ENCODE results near the gene PFKP.

Gene PFKP

DNA sequence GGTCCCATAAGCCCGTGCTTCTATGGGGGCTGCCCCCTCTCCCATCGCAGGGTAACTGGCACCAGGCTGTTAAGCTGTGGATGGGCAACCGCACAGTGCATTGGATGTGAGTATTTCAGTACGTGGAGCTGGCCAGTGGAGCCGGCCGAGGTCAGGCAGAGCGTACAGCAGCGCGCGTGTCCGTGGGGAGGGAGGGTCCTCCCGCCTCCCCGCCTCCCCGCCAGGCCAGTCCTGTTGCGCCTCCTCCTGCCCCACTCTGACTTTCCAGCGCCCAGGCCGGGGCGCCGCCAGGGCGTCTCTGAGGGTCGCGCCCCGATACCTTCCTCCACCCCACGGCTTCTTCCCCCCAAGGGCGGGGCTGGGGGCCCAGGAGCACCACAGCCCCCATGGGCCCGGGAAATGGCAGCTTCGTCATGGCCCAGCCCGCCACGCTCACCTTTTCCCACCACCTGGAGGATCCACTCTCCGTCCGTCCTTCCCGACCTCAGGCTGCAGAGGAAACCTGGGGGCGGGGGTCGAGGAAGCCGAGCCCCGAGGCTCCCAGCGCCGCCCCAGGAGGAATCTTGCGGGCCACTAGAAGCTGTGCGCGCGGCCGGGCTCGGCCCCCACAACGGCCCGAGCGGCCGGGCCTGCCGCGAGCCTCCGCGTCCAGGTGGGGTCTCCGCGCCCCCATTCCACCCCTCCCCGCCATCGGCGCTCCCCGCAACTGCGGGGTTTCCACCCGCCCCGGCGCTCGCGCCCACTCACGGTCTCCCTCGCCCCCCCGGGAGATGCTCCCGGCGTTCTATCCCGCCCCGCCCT is 831 bp upstream of the PFKP start:
- no peak overlapping the region for H3K27ac ChIP-seq
- TF ChIP-seq, protein P1, sequence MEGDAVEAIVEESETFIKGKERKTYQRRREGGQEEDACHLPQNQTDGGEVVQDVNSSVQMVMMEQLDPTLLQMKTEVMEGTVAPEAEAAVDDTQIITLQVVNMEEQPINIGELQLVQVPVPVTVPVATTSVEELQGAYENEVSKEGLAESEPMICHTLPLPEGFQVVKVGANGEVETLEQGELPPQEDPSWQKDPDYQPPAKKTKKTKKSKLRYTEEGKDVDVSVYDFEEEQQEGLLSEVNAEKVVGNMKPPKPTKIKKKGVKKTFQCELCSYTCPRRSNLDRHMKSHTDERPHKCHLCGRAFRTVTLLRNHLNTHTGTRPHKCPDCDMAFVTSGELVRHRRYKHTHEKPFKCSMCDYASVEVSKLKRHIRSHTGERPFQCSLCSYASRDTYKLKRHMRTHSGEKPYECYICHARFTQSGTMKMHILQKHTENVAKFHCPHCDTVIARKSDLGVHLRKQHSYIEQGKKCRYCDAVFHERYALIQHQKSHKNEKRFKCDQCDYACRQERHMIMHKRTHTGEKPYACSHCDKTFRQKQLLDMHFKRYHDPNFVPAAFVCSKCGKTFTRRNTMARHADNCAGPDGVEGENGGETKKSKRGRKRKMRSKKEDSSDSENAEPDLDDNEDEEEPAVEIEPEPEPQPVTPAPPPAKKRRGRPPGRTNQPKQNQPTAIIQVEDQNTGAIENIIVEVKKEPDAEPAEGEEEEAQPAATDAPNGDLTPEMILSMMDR (IDR thresholded peaks at IDR 0.05) = no peak
- TF ChIP-seq ZFX (IDR thresholded peaks at IDR 0.05; ENCODE audit: borderline replicate concordance) = no peak

- TF ChIP-seq ZFX (IDR thresholded peaks at IDR 0.05; ENCODE audit: borderline replicate concordance) = no peak
- TF ChIP-seq, protein P1 (IDR thresholded peaks at IDR 0.05) = no peak
- H3K27ac ChIP-seq = no peak overlapping the region
Measured at GRCh38 chr10:3067859-3068179, 471 bp downstream of the PFKP start.

DNA sequence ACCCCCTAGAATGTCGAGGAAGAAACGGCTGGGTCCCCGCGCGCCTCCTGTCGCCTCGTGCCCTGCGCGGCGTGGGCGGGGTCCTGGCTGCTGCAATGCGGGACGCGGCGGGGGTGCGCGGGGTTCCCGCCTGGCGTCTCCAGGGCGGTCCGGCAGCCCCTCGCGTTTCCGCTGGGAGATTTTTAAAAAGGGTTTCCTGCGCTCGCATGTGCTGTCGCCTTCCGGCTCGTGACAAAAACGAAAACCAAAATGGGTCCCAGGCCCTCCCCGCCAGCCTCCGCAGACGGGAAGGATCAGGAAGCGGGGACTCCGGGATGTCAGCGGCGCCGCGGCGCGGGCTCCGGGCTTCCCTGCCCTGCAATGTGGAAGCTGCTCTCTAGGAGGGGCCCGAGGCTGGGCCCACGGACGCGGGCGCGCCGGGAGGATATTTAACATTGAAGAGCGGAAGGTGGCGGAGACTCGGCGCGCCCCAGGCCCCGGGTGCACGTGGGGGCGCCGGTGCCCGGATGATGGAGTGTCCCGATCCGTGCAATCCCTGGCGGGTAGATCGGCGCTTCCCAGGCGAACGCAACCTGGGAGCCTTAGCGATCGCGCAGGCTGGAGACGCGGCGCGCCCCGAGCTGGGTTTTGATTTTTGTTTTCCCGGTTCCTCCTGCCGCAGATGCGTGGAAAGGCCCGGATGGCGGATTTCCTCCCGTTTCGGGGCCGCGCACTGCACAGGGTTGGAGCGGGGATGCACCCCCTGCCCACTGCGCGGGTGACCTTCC is 1.0 kb downstream of the PFKP start:
- no peak overlapping the region for H3K27ac ChIP-seq
- TF ChIP-seq, protein P1 (IDR thresholded peaks at IDR 0.05) = no peak
- TF ChIP-seq ZFX (IDR thresholded peaks at IDR 0.05; ENCODE audit: borderline replicate concordance) = no peak

DNA sequence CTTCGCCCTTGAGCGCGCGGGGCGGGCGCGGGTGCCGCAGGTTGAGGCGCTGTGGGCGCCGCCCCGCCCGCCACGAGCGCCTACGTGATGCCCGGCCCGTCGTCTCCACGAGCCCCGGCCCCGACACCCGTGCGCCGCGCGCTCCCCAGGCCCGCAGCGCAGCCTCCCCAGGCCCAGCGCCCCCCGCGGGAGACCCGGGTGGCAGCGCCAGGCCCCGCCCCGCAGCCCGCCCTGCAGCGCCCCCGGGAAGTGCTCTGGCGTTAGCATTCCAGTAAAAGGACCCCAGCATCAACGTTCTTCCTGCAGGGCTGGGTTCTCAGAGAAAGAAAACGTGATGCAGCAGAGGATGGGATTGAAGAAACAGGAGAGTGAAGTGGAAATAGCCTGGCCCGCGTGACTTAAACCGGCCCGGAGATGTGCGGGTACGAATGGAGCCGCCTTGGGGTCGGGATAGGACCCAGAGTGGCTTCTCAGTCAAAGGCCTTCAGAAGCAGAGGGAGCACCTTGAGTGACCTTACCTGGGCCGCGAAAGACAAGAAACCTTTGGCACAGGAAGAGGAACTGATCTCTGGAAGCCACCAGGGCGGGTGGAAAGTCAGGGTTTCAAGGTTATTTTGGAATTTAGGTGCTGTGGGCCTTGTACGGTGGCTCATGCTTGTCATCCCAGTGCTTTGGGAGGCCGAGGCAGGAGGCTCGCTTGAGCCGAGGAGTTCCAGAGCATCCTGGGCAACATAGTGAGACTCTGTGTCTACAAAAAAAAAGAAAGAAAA is 1.8 kb downstream of the PFKP start:
- H3K27ac ChIP-seq = no peak overlapping the region
- TF ChIP-seq, protein P1 (IDR thresholded peaks at IDR 0.05) = no peak
- TF ChIP-seq ZFX (IDR thresholded peaks at IDR 0.05; ENCODE audit: borderline replicate concordance) = no peak

- no peak overlapping the region for H3K27ac ChIP-seq
- no peak for TF ChIP-seq ZFX (IDR thresholded peaks at IDR 0.05; ENCODE audit: borderline replicate concordance)
- TF ChIP-seq, protein P1 (IDR thresholded peaks at IDR 0.05) = no peak
Measured at GRCh38 chr10:3069876-3070275, 2.5 kb downstream of the PFKP start.

DNA sequence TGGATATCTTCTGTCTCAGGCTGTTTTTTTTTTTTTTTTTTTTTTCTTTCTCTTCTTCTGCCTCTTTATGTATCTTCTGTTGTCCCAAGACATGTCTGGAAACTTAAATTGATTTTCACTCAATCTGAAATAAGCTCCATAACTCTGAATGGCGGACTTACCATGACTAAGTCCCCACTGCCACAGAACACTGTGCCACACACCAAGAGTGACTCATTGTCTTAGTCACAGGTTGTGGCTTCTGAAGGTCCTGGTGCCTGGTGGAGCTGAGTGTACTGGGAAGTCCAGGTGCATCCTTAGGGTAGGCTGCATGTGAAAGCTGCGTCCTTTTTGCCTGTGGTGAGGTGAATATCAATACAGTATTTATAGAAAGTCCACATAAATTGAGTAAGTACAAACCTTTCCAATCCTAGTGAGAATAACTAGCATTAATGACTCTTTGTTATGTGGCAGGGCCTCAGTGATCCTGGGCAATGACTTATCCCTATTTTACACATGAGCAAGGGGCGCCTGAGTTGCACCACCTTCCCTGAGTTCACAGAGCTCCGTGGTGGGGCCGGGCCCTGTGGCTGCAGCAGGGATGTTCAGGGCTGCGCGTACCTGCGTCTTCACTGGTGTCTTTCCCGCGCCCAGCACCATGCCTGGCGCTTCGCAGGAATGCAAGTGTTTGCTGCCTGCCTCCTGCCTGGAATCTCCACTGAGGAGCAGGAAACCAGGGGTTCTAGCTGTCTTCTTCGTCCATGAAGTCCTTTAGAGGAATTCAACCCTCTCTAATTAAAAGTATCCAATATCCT is 4.3 kb downstream of the PFKP start:
- no peak for TF ChIP-seq ZFX (IDR thresholded peaks at IDR 0.05; ENCODE audit: borderline replicate concordance)
- TF ChIP-seq, protein P1 (IDR thresholded peaks at IDR 0.05) = no peak
- H3K27ac ChIP-seq = no peak overlapping the region
